K562 (cell line): Measurements from ENCODE around the gene HSD17B1. TPM values are rescaled to one million over a fixed set of nuclear protein-coding genes. Genes with fewer than 3 reads are reported as not detected.

Experiments used
- CBX3 ChIP-seq, 2 experiments: IDR thresholded peaks; 1 replicate in 1 of 2; 2 replicates in 1 of 2; pipeline ENCODE4 v1.6.1; 2012; ENCODE audit warnings: inconsistent platforms in 2 of 2, low read length in 2 of 2, borderline replicate concordance in 1 of 2, control low read depth in 1 of 2
- EHMT2 ChIP-seq: fragments of 450-650 bp; IDR thresholded peaks from 2 replicates; pipeline ENCODE4 v1.6.1; 2018; ENCODE audit warnings: antibody characterized with exemption
- GTF2A2 ChIP-seq: IDR thresholded peaks from 2 replicates; pipeline ENCODE4 v1.6.1; 2016; ENCODE audit warnings: mild to moderate bottlenecking, missing genetic modification characterization, missing compliant biosample characterization
- HNRNPH1 ChIP-seq: fragments of 200-400 bp; formaldehyde crosslinking; optimal IDR thresholded peaks from 2 replicates; pipeline ENCODE3; 2017; ENCODE audit warnings: low read depth, mild to moderate bottlenecking, low read length, moderate library complexity
- MIER1 ChIP-seq: fragments of 450-650 bp; IDR thresholded peaks from 2 replicates; pipeline ENCODE4 v1.6.1; 2016; ENCODE audit warnings: antibody characterized with exemption, mild to moderate bottlenecking, low read depth
- NBN ChIP-seq: fragments of 450-650 bp; IDR thresholded peaks from 2 replicates; pipeline ENCODE4 v1.6.1; 2016; ENCODE audit warnings: low read depth, mild to moderate bottlenecking
- SOX6 ChIP-seq: fragments of 450-650 bp; IDR thresholded peaks from 2 replicates; pipeline ENCODE4 v1.6.1; 2014; ENCODE audit warnings: mild to moderate bottlenecking
- TEAD1 ChIP-seq, 2 experiments: fragments of 450-650 bp in 1 of 2; sonication (generic) in 1 of 2; formaldehyde crosslinking; IDR thresholded peaks; 2 replicates each; pipeline versions ENCODE4 v1.4.0 to v1.8.0; 2020 to 2022; ENCODE audit warnings: mild to moderate bottlenecking in 2 of 2, missing genetic modification reagents in 1 of 2
- ZNF41 ChIP-seq: fragments of 250-450 bp; sonication (Bioruptor Pico); conservative IDR thresholded peaks from 2 replicates; pipeline ENCODE4 v1.4.0; 2020; ENCODE audit warnings: mild to moderate bottlenecking
- ZNF444 ChIP-seq: fragments of 250-450 bp; sonication (Bioruptor Pico); IDR thresholded peaks from 2 replicates; pipeline ENCODE4 v1.4.0; 2020; ENCODE audit warnings: mild to moderate bottlenecking, moderate library complexity
- polyA plus RNA-seq, 8 experiments: library from polyadenylated mRNA; depleted of rRNA in 4 of 8; stranded (reverse) in 5 of 8; unstranded in 3 of 8; fragments of >200 nt; fragmentation: Nextera tagmentation in 2 of 8; fragmentation: Illumina TruSeq in 1 of 8; extraction: Ambion mirVana in 2 of 8; extraction: Trizol in 1 of 8; gene quantifications; 2 replicates each; pipeline versions ENCODE4 v1.2.1 to v1.2.3, GENCODE V29; 2011 to 2014; ENCODE audit warnings: inconsistent platforms in 1 of 8, missing spikeins in 1 of 8
- total RNA-seq, 7 experiments: library from RNA; depleted of rRNA in 6 of 7; stranded (reverse); fragments of >200 nt in 6 of 7; fragmentation: Illumina TruSeq in 2 of 7; extraction: Trizol in 2 of 7; gene quantifications; 2 replicates each; pipeline versions ENCODE4 v1.2.1 to v1.2.3, GENCODE V29; 2011 to 2021; ENCODE audit warnings: low replicate concordance in 1 of 7
- TF ChIP-seq, protein P1 (sequence below): sonication (generic); formaldehyde crosslinking; IDR thresholded peaks from 2 replicates; pipeline ENCODE4 v1.4.0; 2020; ENCODE audit warnings: mild to moderate bottlenecking, missing genetic modification reagents
- TF ChIP-seq, protein P2 (sequence below): fragments of 200-400 bp; formaldehyde crosslinking; IDR thresholded peaks from 2 replicates; pipeline ENCODE4 v1.6.1; 2017; ENCODE audit warnings: mild to moderate bottlenecking, low read depth, low read length, moderate library complexity
- TF ChIP-seq, protein P3 (sequence below): sonication (generic); formaldehyde crosslinking; IDR thresholded peaks from 2 replicates; pipeline ENCODE4 v1.9.0; 2022; ENCODE audit warnings: mild to moderate bottlenecking, missing genetic modification reagents
- TF ChIP-seq, protein P4 (sequence below): fragments of 450-650 bp; formaldehyde crosslinking; IDR thresholded peaks from 2 replicates; pipeline ENCODE4 v1.4.0; 2022; ENCODE audit warnings: missing genetic modification characterization
- TF ChIP-seq, protein P5 (sequence below): fragments of 150-350 bp; IDR thresholded peaks from 2 replicates; pipeline ENCODE4 v1.6.1; 2014; ENCODE audit warnings: low read depth, mild to moderate bottlenecking, low read length, borderline replicate concordance

HSD17B1 gene
- total and polyA plus RNA-seq, 9 of the 15 experiments (the other 6 are each of a cell fraction or from before 2014, with no cell fraction given), result 0.55 to 21.1 (median 3.6) TPM

DNA sequence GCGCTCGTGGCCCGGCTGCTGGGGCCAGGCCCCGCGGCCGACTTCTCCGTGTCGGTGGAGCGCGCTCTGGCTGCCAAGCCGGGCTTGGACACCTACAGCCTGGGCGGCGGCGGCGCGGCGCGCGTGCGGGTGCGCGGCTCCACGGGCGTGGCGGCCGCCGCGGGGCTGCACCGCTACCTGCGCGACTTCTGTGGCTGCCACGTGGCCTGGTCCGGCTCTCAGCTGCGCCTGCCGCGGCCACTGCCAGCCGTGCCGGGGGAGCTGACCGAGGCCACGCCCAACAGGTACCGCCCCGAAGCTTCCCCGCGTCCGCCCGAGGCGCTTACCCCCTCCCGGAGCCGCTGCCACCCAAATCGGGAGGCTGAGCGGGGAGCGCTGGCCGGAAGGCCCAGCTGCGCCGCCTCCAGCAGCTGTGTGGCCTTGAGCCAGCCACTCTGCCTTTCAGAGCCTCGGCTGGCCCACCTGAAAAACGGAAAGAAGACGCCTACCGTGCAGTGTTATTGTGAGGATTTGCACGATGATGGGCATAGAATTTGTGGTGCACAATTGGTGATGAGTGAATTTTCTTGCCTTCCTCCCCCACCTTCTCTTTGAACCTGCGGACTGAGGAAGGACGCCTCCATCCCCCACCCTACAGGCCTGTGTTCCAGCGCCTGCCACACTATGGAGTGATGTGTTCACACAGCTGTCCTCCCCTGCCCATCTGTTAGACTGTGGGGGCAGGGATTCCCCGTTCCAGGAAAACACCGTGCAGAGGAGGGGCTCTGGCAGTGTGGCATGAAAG lies 16.2 kb upstream of the HSD17B1 start (continued):
- TF ChIP-seq, protein P1, sequence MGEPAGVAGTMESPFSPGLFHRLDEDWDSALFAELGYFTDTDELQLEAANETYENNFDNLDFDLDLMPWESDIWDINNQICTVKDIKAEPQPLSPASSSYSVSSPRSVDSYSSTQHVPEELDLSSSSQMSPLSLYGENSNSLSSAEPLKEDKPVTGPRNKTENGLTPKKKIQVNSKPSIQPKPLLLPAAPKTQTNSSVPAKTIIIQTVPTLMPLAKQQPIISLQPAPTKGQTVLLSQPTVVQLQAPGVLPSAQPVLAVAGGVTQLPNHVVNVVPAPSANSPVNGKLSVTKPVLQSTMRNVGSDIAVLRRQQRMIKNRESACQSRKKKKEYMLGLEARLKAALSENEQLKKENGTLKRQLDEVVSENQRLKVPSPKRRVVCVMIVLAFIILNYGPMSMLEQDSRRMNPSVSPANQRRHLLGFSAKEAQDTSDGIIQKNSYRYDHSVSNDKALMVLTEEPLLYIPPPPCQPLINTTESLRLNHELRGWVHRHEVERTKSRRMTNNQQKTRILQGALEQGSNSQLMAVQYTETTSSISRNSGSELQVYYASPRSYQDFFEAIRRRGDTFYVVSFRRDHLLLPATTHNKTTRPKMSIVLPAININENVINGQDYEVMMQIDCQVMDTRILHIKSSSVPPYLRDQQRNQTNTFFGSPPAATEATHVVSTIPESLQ (CRISPR knock-in tag), result no peak
- TF ChIP-seq, protein P2, sequence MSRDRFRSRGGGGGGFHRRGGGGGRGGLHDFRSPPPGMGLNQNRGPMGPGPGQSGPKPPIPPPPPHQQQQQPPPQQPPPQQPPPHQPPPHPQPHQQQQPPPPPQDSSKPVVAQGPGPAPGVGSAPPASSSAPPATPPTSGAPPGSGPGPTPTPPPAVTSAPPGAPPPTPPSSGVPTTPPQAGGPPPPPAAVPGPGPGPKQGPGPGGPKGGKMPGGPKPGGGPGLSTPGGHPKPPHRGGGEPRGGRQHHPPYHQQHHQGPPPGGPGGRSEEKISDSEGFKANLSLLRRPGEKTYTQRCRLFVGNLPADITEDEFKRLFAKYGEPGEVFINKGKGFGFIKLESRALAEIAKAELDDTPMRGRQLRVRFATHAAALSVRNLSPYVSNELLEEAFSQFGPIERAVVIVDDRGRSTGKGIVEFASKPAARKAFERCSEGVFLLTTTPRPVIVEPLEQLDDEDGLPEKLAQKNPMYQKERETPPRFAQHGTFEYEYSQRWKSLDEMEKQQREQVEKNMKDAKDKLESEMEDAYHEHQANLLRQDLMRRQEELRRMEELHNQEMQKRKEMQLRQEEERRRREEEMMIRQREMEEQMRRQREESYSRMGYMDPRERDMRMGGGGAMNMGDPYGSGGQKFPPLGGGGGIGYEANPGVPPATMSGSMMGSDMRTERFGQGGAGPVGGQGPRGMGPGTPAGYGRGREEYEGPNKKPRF, result no peak
- TF ChIP-seq, protein P3, sequence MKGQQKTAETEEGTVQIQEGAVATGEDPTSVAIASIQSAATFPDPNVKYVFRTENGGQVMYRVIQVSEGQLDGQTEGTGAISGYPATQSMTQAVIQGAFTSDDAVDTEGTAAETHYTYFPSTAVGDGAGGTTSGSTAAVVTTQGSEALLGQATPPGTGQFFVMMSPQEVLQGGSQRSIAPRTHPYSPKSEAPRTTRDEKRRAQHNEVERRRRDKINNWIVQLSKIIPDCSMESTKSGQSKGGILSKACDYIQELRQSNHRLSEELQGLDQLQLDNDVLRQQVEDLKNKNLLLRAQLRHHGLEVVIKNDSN (CRISPR knock-in tag), result no peak
- TF ChIP-seq, protein P4, sequence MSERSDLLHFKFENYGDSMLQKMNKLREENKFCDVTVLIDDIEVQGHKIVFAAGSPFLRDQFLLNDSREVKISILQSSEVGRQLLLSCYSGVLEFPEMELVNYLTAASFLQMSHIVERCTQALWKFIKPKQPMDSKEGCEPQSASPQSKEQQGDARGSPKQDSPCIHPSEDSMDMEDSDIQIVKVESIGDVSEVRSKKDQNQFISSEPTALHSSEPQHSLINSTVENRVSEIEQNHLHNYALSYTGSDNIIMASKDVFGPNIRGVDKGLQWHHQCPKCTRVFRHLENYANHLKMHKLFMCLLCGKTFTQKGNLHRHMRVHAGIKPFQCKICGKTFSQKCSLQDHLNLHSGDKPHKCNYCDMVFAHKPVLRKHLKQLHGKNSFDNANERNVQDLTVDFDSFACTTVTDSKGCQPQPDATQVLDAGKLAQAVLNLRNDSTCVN (CRISPR knock-in tag), result no peak
- TF ChIP-seq HNRNPH1, result no peak
- no peak for TF ChIP-seq MIER1
- TF ChIP-seq ZNF444 (CRISPR knock-in tag), result no peak
- TF ChIP-seq GTF2A2 (tag), result no peak
- TF ChIP-seq EHMT2, result no peak
- TF ChIP-seq TEAD1 (CRISPR knock-in tag; IDR thresholded peaks at IDR 0.05), result 0 out of 4 replicates have a peak, but pooled peaks of 1 of the 2 experiments have one; percentile 23
- TF ChIP-seq, protein P5, sequence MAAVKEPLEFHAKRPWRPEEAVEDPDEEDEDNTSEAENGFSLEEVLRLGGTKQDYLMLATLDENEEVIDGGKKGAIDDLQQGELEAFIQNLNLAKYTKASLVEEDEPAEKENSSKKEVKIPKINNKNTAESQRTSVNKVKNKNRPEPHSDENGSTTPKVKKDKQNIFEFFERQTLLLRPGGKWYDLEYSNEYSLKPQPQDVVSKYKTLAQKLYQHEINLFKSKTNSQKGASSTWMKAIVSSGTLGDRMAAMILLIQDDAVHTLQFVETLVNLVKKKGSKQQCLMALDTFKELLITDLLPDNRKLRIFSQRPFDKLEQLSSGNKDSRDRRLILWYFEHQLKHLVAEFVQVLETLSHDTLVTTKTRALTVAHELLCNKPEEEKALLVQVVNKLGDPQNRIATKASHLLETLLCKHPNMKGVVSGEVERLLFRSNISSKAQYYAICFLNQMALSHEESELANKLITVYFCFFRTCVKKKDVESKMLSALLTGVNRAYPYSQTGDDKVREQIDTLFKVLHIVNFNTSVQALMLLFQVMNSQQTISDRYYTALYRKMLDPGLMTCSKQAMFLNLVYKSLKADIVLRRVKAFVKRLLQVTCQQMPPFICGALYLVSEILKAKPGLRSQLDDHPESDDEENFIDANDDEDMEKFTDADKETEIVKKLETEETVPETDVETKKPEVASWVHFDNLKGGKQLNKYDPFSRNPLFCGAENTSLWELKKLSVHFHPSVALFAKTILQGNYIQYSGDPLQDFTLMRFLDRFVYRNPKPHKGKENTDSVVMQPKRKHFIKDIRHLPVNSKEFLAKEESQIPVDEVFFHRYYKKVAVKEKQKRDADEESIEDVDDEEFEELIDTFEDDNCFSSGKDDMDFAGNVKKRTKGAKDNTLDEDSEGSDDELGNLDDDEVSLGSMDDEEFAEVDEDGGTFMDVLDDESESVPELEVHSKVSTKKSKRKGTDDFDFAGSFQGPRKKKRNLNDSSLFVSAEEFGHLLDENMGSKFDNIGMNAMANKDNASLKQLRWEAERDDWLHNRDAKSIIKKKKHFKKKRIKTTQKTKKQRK, result no peak
- no peak for TF ChIP-seq ZNF41 (CRISPR knock-in tag)
- TF ChIP-seq NBN, result no peak
- no peak for TF ChIP-seq CBX3 (IDR thresholded peaks at IDR 0.05; ENCODE audit: borderline replicate concordance in 1 of 2, low read length in 2 of 2)
- TF ChIP-seq SOX6, result peak; percentile 35
